ENCODE measurements around the gene FOXP1. TPM values are rescaled to one million over a fixed set of nuclear protein-coding genes. Genes with fewer than 3 reads are reported as not detected.

Gene FOXP1
- total RNA-seq, 1 donor from 2014 or later = 70.2 TPM

DNA sequence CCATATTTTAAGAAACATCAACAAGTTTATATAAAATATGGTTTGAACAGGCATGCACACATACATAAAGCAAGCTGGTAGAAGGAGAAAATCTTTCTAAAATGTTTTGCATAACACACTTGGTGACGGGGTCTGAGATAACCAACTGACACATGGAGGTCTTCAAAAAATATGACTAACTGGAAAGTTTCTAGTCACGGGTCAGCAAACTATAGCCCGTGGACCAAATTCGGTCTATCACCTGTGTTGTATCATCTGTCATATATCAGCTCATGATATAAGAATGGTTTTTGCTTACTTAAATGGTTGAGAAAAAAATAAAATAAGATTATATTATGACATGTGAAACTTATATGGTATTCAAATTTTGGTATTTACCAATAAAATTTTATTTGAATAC, 465.1 kb downstream of the FOXP1 start:
- no peak for ATAC-seq

DNA sequence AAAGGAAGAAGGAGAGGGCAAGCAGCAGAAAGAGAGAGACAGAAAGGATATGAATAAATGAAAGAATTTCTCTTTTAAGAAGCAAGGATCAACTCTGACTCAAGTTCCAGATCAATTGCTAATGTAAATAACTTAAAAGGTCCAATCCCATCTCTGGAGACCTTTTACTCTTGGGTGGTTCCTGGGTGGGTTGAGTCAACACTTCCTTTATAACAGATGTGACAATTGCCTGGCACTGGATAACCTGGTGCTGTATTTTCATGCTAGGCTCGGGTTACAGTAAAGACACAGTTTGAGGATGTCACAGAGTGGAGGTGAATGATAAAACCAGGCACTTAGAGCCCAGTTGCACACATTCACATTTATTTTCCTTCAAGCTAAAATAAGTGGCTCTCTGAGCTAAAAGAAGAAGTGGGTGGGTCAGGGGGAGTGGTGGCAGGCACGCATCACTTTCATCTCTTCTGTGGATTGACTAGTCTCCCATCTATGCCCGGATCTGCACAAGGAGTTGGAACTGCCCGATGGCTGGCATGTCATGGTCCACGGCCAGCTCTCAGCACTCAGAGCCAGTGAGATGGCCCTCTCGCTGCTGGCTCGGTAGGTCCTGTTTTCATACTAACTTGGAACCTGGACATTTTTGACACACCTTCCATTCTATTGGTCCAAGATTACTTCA, 465.8 kb downstream of the FOXP1 start:
- no peak for ATAC-seq

DNA sequence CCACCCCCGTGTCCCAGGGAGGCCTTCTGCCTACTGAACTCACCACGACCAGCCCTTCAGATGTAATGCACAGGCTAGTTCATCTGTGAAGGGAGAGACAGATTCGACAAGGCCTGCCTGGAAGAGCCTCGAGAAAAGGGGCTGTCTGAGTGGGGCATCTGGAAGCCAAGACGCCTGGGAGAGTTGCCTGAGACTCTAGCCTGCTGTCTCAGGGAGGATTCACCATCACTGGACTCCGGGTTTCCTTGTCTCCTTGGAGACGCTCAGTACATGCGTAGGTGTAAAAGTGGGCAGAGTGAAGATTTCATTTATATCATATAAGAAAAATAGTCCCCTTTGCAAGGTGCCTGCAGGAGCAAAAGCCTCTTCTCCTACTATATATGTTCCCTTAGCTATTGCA, 468.9 kb downstream of the FOXP1 start:
- no peak for ATAC-seq

DNA sequence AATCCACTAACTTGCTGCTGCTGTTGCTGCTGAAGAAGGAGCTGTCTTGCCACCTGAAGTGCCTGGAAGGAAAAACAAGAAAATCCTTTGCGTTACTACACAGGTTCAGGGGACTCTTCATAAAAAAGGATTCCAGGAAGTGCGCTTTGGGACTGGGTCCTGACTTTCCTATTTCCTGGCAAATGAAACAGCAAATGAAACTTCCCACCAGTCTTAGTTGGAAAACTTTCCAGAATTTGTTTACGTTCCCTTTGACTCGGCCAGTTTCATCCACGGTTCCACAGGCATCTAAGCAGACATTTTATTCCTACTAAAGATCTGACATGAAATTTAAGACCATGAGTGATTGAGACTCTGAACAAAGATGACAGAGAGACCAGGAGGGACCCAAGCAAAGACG, 471.0 kb downstream of the FOXP1 start:
- no peak for ATAC-seq

DNA sequence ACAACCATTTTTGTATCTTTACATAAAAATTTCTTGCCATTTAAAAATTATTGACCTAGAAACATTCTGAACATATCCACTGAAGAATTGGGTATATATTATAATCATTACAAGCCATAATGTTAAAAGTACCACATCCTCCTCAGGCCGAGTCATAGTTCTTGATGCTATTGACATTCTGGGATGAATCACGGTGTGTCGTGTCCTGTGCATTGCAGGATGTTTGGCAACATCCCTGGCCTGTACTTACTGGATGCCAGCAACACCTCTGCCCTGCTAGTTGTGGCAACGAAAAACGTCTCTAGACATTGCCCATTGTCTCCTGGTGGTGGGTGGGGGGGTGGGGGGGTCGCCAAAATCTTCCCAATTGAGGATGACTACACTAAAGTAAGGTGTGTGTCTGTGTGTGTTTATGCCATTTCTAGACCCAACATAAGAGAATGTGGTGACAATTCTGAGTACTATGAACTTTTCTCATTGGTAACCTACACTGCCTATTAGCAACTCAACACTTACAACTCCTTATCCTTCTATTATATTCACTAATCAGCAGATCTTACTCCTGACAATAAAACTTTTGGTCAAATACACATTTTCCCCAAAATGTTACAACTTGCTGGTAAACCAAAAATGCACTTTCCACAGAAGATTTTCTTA, 471.6 kb downstream of the FOXP1 start:
- ATAC-seq = peak; percentile 89

DNA sequence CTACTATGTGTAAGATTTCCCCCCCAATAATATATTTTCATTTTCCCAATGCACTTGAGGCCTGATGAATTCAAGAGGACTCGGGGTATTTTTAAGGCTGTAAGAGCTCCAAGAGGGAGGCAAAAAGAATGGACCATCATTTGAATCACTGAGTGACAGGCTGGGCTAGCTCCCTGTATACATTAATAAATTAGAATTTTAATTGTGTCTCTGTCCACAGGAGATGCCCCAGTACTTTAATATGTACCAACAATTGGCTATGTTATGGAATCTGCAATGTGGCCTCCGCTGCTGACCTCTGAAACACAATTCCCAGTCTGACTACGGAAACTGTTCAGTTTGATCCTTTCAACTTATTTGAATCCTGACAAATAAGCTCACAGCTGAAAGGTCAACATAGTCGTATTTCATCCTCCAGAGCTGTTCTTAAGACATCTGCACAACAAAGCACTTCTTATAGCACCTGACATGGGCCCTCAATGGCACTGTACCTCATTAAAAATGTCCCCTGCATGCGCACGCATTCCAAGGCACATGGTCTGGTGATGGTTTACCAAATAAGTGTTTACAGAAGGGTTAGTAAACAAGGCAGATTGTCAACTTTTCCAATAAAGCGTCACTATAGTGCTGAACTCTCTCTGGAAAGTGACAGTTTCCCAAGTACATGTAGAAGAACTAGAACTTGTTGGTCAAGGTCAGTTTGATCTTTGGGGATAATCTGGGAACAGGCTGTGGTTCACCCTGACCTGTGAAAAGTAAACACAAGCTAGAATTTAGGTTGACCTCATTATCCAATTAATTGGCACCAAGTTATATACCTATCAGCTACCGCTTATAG, 472.9 kb downstream of the FOXP1 start:
- ATAC-seq = no peak

DNA sequence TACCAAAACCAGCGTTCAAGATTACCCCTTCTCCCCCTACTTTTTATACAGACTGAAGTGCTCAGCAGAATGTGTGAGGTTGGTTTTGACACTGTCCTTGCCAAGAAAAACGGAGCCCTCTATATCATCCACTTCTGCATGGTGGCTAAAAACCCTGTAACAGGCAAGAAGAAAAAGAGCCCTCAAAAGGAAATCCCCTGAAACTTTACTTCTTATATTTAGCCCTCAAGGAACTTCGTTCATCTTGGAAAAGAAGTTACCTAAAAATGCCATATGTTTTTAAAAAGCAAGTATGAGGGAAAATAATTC, 473.6 kb downstream of the FOXP1 start:
- no peak for ATAC-seq

DNA sequence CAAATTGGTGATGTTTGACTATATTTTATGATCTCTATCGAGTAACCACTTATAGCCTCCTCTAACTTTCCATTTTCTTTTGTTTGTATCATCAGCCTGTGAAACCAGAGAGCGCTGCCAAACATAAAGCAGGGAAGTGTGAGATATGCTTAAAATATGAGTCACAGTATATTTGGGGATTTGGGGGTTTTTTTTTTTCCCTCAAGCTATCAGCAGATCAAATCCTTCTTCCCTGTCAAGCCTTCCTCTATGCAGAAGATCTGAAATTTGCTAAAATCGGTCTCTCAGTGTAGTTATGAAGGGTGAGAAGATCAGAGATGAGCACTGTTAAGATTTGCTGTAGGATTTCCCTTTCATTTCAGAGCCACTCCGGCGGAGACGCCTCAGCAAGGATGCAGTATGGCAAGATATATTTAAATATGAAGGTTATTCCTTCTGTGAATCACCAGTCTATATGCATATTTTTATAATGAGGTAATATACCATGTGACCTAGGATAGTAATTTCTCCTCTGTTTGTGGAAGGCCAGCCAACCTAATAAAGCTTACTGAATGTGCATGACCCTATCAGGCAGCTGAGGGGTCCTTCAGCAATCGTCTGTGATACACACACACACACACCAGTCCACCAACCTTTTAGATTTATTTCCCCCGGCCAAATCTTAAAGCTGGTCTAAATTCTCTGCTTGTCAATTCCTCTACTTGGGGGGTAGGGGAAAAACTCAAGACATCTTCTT, 474.1 kb downstream of the FOXP1 start:
- peak; percentile 84 for ATAC-seq

DNA sequence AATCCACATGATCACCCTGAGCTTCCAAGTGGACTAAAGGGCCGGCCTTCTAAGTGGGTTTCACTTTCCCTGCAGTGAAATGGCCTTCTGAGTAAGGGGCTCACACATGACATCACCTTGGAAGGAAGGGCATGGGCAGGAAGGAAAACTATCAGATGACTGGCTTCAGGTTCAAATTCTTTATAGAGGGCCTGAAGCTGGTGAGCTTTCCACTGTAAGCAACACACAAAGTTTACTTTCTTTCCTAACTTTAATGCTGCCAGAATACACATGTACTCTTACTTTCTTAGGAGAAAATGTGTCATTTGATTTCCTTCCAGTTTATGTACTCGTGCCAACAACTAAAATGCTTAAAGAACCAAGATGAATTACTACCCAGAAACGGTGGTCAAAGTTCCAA, 475.6 kb downstream of the FOXP1 start:
- ATAC-seq = no peak

DNA sequence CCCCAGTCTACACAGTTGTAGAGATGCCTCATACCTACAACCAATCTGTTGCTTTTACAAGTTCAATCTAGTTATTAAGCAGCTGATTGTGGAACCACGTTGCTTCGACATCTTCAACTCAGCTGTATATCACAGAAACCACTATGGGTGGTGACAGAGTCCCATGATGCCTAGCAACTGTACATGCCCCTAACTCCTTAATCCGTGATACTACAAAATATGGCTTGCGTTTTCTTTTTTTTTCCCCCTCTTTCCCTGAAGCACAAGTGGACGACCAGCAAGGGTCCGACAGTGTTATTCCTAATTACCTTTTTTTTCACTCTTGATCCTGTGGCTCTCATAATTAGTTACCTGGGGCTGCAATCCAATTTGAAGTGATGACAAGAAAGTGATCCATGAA, 478.6 kb downstream of the FOXP1 start:
- ATAC-seq = no peak

DNA sequence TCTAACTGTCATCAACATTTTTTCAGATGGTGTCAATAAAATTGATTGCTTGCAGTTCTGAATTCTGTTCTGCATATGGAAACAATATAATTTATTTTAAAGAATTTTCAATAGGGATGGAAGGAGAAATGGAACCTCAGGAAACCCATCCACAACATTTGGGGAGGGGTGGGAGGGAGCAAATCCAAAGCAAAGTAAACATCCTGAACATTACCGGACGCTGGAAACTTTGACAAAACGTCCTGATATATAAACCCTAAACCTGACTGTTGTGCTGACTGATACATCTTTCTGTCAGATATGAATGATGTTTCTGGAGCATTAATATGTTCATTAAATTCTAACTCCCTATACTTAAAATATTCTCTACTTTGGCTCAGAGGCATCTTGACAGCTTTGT, 479.0 kb downstream of the FOXP1 start:
- ATAC-seq = no peak

DNA sequence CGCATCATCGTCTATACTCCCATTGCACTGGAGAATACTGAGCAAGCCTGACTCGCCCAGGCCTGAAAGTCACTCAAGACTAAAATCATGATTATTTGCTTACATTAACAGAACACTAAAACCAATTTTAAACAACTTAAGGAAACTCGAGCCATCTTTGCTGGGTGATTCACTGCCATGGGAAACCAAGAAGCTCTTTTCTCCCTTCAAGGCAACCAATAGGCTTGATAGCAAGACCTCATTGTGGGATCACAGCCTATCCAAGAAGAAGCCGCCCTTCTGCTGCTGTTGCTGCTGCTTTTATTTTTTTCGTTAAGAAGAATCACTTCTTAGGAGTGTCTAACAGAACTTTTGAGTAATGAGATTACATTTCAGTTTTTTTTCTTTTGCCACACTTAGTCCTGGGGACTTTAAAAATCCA, 479.4 kb downstream of the FOXP1 start:
- ATAC-seq = no peak

DNA sequence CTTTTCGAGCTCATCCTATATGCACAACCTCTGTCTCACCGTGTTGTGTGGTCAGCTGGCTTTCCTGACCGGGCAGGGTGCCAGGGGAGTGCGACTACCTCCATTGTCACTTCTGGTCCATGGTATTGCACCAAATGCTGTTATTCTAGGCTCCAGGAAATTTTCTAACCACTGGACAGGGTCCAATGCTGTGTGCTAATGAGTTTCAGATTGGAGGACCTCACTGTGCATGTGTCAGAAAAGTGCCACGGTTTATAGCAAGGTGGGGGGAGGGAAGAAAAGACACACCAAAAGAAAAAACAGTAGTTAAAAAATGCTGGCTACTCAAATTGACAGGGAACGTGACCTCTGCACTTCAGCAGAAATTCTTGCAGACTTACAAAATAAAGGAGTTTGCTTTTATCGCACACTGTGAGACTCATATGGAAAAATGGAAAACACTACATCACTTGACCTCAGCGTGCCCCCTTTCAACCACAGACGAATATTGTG, 480.1 kb downstream of the FOXP1 start:
- no peak for ATAC-seq

DNA sequence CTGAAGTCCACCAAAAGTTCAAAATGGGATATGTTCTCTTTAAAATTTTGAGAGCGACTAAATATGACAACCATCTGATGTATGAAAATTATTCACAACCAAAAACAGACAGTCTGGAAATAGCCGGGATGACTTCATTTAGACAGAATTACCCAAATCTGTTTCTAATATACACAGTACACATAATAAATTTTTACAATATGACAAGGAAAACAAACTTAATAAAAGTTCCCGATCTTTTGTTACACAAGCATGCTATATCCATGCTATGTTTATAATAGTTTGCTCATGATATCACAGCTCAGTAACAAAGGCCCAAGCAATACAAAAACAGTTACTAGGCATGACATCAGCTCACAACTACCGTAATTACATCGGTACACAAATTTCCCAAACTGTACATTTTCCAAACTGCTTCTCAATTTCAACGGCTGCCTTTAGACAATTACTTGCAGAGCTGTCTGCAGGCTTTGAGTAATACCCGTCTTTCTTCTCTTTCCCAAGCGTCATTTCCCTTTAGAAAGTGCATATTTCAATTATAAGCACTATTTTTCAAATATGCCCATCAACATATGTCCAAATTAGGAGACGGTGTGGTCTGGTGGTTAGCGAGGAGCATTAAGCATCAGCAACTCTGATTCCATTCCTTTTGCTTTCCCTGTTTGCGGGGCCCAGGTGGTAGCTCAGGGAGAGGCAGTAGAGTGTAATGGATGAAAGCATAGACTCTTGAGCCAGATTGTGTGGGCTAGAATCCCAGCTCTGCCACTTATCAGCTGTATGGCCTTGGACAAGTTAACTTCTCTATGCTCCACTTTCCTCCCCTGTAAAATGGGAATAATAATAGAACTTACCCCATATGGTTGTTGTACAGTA, 481.2 kb downstream of the FOXP1 start:
- ATAC-seq = no peak

DNA sequence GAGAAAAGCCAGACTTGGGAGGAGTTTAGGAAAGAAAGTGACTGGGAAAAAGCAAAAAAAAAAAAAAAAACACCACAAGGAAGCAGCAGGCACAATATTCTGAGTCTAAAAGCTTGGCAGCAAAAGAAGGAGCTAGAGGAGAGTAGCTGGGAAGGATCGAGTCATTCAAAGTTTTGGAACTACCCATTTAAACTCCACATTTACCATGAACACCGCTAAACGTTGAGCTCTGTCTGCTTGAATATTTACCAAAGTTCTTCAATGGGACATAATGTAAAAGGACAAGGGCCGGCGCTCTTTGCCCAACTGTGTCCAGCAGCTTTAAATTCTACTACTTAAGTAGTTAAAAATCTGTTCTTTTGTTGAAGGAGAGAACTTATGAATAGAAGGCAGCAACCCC, 481.9 kb downstream of the FOXP1 start:
- ATAC-seq = no peak

DNA sequence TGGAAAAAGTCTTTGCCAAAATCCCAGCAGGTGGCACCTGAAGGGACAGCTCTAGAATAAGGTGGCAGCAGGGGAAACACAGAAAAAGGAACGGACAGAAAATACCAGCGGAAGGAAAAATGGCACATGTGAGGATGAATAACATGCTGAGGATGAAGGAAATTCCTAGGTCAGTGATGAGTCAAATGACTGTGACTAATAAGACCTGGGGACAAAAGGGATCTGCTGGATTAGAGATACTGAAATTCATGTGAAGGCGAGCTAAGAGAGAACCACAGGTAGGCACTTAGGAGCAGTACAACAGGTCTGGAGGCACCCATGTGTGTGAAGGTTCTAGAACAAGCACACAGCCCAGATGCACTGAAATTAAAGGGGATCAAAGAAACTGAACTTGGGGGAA, 482.5 kb downstream of the FOXP1 start:
- ATAC-seq = peak; percentile 92

DNA sequence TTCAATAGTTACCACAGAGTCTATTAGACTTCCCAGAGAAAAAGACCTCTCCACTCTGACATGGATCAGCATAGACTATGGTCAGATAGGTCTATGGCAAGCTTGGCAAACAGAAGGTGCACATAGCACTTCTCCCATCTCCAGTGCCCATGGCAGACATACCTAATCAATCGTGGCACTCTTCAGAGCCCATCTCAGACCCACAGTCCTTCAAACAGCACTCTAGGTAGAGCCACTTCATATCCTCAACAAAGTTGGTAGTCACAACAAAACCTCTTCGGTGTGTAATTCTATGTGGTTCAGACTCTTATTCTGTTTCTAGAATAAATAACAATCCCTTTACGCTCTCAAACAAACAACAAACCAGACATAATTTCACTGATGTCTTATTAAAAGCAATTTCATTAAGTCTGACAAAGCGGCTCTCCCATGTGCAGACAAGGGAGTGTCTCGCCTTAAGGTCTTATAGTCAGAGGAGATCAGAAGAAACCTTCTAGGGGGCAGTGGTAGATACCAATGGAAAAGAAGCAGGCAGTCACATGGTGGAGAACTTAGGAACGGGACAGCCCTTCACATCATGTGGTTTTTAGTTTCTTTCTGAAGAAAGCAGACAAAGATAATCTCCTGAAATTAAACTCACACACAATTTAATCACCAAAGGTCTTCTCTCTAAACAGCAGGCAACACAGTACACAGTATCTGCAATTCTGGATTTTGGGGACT, 483.4 kb downstream of the FOXP1 start:
- no peak for ATAC-seq

DNA sequence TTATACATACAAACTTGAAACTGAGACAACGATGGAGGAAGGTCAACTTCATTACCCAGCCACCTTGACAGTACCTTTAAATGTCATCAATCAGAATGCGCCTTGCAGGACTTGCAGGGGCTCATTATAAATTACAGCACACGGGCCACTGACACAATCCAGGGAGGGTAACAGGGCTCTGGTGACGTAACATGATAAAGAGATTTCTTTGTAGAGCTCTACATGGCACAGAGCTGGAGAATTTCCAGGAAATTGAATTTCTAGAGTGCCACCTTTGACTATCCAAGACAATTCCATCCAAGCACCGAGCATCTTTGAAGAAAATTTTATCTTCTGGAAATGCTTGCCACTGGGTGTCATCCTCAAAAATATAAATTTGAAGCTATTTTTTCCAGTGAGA, 486.0 kb downstream of the FOXP1 start:
- no peak for ATAC-seq

DNA sequence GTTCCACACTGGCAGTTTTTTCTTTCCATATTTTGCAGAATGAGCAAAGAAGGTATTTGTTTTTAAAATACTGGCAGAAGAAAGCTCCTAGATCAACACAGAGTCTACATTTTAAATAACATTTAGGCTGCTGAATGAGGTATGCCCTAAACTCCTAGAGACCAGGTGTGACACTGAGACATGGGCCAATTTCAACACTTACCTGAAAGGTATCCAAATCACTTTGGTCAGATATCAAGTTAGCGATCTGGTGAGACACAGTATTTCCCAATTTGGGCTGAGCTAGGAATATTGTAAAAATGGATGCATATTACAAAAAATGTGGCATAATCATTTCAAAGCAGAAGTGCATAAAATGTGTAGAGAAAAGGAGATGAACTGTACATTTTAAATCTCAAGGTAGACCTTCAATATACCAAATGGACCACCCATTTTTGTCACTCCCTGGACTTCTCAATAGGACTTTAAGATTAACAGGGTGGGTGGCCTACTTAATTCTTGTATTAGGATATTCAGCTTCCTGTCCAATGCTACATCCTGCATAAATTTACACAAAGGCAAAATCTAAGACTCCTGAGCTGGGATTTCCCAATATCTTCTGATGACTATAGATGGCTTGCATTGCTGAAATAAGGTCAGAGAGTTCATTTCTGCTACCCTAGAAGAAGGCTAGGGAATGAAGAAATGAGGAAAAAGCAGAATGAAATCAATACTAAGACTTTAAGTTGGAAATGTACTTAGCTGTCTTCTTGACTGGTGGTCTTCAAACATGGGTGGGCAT, 487.8 kb downstream of the FOXP1 start:
- no peak for ATAC-seq

DNA sequence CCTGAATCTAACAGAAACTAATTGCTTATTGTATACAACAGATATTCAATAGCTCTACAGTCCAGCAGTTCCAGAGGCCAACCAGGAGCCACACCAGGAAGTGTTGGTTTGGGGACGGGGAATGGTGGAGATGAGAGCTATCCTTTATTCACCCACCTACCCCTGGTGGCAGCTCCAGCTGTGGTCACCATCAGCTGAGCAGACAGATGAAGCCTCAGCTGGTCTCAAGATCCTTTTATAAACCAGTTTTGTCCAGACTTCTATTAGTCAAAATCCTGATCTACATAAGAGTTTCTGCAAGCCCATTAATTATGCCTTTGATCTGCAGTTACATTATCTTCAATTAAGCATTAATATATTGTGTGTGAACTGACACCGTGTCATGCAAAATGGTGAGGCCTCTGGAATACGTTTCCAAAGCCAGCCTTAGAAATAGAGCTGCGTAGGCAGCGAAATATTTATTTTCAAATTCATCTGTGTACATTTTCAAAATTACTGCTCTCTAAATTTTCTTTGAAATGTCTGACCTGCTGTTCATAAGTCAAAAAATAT, 488.8 kb downstream of the FOXP1 start:
- ATAC-seq = no peak

Data from esophagus mucosa (tissue), 1 donor.